Measurements from ENCODE around the gene TNFRSF1B. TPM values are rescaled to one million over a fixed set of nuclear protein-coding genes. Genes with fewer than 3 reads are reported as not detected.

The TNFRSF1B gene
- polyA plus RNA-seq, 1 donor (not counting 4 experiments of a cell fraction or from before 2014, with no cell fraction given) = 0.04 TPM

GRCh38 chr1:12173631-12174121 lies 6.9 kb downstream of the TNFRSF1B start:
- TF ChIP-seq EZH2 (IDR thresholded peaks at IDR 0.05; ENCODE audit: low read length) (no peak), CTCF (optimal IDR thresholded peaks at IDR 0.05 in 1 of 3, IDR thresholded peaks at IDR 0.05 in 1 of 3, conservative IDR thresholded peaks at IDR 0.05 in 1 of 3; ENCODE audit: extremely low read depth in 1 of 3, insufficient read depth in 2 of 3, low read length in 3 of 3) (no peak)
- Histone ChIP-seq H3K4me3 (ENCODE audit: control insufficient read depth in 2 of 3, extremely low read depth in 1 of 3, insufficient read depth in 2 of 3, low read depth in 1 of 3, low read length in 3 of 3) (no peak overlapping the region), H3K27ac (ENCODE audit: control insufficient read depth, insufficient read depth, low read length) (no peak overlapping the region)

GRCh38 chr1:12174924-12175810 lies 8.4 kb downstream of the TNFRSF1B start:
- no peak overlapping the region for H3K9ac ChIP-seq (ENCODE audit: control insufficient read depth, extremely low read depth, insufficient read depth, low read length)
- FAIRE-seq (no peak), DNase-seq (ENCODE audit: low read depth, low spot score) (no peak)
- no peaks in the 10 kb centered on the region for H3K36me3 ChIP-seq (ENCODE audit: control insufficient read depth in 2 of 2, extremely low read depth in 1 of 2, insufficient read depth in 2 of 2, low read length in 2 of 2)
- TF ChIP-seq EZH2 (IDR thresholded peaks at IDR 0.05; ENCODE audit: low read length) (no peak), CTCF (optimal IDR thresholded peaks at IDR 0.05 in 1 of 3, IDR thresholded peaks at IDR 0.05 in 1 of 3, conservative IDR thresholded peaks at IDR 0.05 in 1 of 3; ENCODE audit: extremely low read depth in 1 of 3, insufficient read depth in 2 of 3, low read length in 3 of 3) (no peak)
- dilution Hi-C loops (cut with MboI; ENCODE audit: extremely low pct_ligation_motif_present, low sequenced_read_pairs) = no loop called here
- H3K9me3 ChIP-seq (ENCODE audit: control insufficient read depth, low read depth, low read length) = no peaks in the 10 kb centered on the region
- H3K4me2 ChIP-seq (ENCODE audit: control insufficient read depth, extremely low read depth, insufficient read depth, low read depth, low read length) = no peak overlapping the region
- no peak overlapping the region for H3K27ac ChIP-seq (ENCODE audit: control insufficient read depth, insufficient read depth, low read length)
- H3K79me2 ChIP-seq (ENCODE audit: control insufficient read depth, insufficient read depth, low read length) = no peaks in the 10 kb centered on the region
- H3K27me3 ChIP-seq (ENCODE audit: control insufficient read depth, extremely low read depth, insufficient read depth, low read length) = peaks cover 11% of the 10 kb centered on the region
- H3K9me1 ChIP-seq (ENCODE audit: control insufficient read depth, extremely low read depth, insufficient read depth, low read length) = peaks cover 3% of the 10 kb centered on the region
- no peaks in the 10 kb centered on the region for H4K20me1 ChIP-seq (ENCODE audit: control insufficient read depth, extremely low read depth, insufficient read depth, low read length)
- no peak overlapping the region for H2AFZ ChIP-seq (ENCODE audit: control insufficient read depth, low read length)
- H3K4me3 ChIP-seq (ENCODE audit: control insufficient read depth in 2 of 3, extremely low read depth in 1 of 3, insufficient read depth in 2 of 3, low read depth in 1 of 3, low read length in 3 of 3) = no peak overlapping the region
- H3K4me1 ChIP-seq (ENCODE audit: control insufficient read depth, extremely low read depth, insufficient read depth, low read length) = no peaks in the 10 kb centered on the region

More at GRCh38 chr1:12173631-12174121, 6.9 kb downstream of the TNFRSF1B start:
- H3K9ac ChIP-seq (ENCODE audit: control insufficient read depth, extremely low read depth, insufficient read depth, low read length) = no peak overlapping the region
- no peak overlapping the region for H2AFZ ChIP-seq (ENCODE audit: control insufficient read depth, low read length)
- peaks cover 3% of the 10 kb centered on the region for H3K9me1 ChIP-seq (ENCODE audit: control insufficient read depth, extremely low read depth, insufficient read depth, low read length)
- H3K4me2 ChIP-seq (ENCODE audit: control insufficient read depth, extremely low read depth, insufficient read depth, low read depth, low read length) = no peak overlapping the region
- no peaks in the 10 kb centered on the region for H3K9me3 ChIP-seq (ENCODE audit: control insufficient read depth, low read depth, low read length)
- no peaks in the 10 kb centered on the region for H3K36me3 ChIP-seq (ENCODE audit: control insufficient read depth in 2 of 2, extremely low read depth in 1 of 2, insufficient read depth in 2 of 2, low read length in 2 of 2)
- H3K79me2 ChIP-seq (ENCODE audit: control insufficient read depth, insufficient read depth, low read length) = no peaks in the 10 kb centered on the region
- FAIRE-seq (no peak), DNase-seq (ENCODE audit: low read depth, low spot score) (no peak)
- H3K4me1 ChIP-seq (ENCODE audit: control insufficient read depth, extremely low read depth, insufficient read depth, low read length) = no peaks in the 10 kb centered on the region
- dilution Hi-C loops (cut with MboI; ENCODE audit: extremely low pct_ligation_motif_present, low sequenced_read_pairs) = no loop called here
- H3K27me3 ChIP-seq (ENCODE audit: control insufficient read depth, extremely low read depth, insufficient read depth, low read length) = peaks cover 13% of the 10 kb centered on the region
- H4K20me1 ChIP-seq (ENCODE audit: control insufficient read depth, extremely low read depth, insufficient read depth, low read length) = no peaks in the 10 kb centered on the region

Measured in keratinocyte (primary cell).